Vagina (tissue), 2 donors: Measurements from ENCODE around the gene OR6F1. TPM values are rescaled to one million over a fixed set of nuclear protein-coding genes. Genes with fewer than 3 reads are reported as not detected.
"Not testable (repeated sequence)": the region's sequence is repeated elsewhere in the genome, so short reads cannot be mapped to it uniquely, and the experiment has no call there.

Source experiments
- DNase-seq, 2 donors: peaks; one replicate each; pipeline ENCODE4 v3.0.0-alpha.2; 2017; ENCODE audit errors: extremely low spot score in 2 of 2
- H3K27ac ChIP-seq: fragments of 200-600 bp; sonication (generic); one replicate; pipeline ENCODE4 v1.5.1; 2019
- H3K27me3 ChIP-seq: fragments of 200-600 bp; sonication (generic); one replicate; pipeline ENCODE4 v1.5.1; 2019
- H3K36me3 ChIP-seq, 2 donors: fragments of 200-600 bp; sonication (generic); one replicate each; pipeline ENCODE4 v1.5.1; 2017 to 2019
- H3K4me1 ChIP-seq: fragments of 200-600 bp; sonication (generic); one replicate; pipeline ENCODE4 v1.5.1; 2019
- H3K4me3 ChIP-seq, 2 donors: fragments of 200-600 bp; sonication (generic); 1 replicate in 1 of 2; 2 replicates in 1 of 2; pipeline ENCODE4 v1.5.1; 2016 to 2019
- H3K9me3 ChIP-seq: fragments of 200-600 bp; sonication (generic); one replicate; pipeline ENCODE4 v1.5.1; 2019
- POLR2A ChIP-seq, 2 donors: fragments of 450-650 bp; IDR thresholded peaks; one replicate each; pipeline ENCODE4 v1.6.1; 2017; ENCODE audit warnings: antibody characterized with exemption in 2 of 2, mild to moderate bottlenecking in 2 of 2, moderate library complexity in 2 of 2
- POLR2AphosphoS5 ChIP-seq, 2 donors: sonication (generic); formaldehyde crosslinking; IDR thresholded peaks; one replicate each; pipeline ENCODE4 v1.9.0; 2017; ENCODE audit warnings: antibody characterized with exemption in 2 of 2, mild to moderate bottlenecking in 2 of 2, low read depth in 1 of 2; ENCODE audit not compliant: insufficient read depth in 1 of 2
- intact Hi-C: fragments of 100-400 bp; cut with DNase I; formaldehyde crosslinking; loops from one replicate; pipeline ENCODE4 v1.15.1; 2023
- total RNA-seq: library from RNA; depleted of rRNA; stranded (reverse); fragments of >200 nt; gene quantifications from one replicate; pipeline ENCODE4 v1.2.3, GENCODE V29; 2016
- TF ChIP-seq, protein P1 (sequence below), 3 experiments: fragments of 450-650 bp in 2 of 3; fragments of 200-600 bp in 1 of 3; sonication (generic) in 1 of 3; IDR thresholded peaks; one replicate each; pipeline ENCODE4 v1.5.1; 2017 to 2019; ENCODE audit warnings: antibody characterized with exemption in 3 of 3, mild to moderate bottlenecking in 2 of 3, moderate library complexity in 2 of 3

The OR6F1 gene
- not detected for total RNA-seq

DNA sequence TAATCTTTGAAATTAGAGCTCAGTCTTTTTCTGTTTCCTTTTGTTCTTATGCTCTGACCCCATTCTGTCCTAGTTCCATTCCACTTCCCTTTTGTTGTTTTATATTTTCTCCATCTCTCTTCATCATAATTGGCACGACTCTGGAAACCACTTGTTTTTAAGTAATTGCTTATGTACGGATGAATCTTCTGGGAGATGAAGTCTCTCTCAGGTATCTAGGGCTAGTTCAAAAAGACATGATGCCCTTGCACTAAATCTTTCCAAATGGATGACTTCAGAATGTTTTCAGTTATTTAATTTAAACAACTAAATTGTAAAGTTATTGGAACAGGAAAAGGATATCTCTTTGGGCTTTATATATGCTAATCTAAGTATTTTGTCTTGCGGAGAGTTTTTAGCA lies at the start of gene OR6F1:
TSS of gene OR6F1 (minus strand) at position 101 of the 400 bp plus-strand sequence. CDS start 3,891 bp downstream, outside the sequence.
- no peaks in the 10 kb centered on the region for H3K4me1 ChIP-seq
- H3K4me3 ChIP-seq, result no peak within 1 kb of the TSS
- no peak for TF ChIP-seq POLR2AphosphoS5 (IDR thresholded peaks at IDR 0.05; ENCODE audit: insufficient read depth in 1 of 2, low read depth in 1 of 2)
- TF ChIP-seq POLR2A (IDR thresholded peaks at IDR 0.05), result no peak
- TF ChIP-seq, protein P1, sequence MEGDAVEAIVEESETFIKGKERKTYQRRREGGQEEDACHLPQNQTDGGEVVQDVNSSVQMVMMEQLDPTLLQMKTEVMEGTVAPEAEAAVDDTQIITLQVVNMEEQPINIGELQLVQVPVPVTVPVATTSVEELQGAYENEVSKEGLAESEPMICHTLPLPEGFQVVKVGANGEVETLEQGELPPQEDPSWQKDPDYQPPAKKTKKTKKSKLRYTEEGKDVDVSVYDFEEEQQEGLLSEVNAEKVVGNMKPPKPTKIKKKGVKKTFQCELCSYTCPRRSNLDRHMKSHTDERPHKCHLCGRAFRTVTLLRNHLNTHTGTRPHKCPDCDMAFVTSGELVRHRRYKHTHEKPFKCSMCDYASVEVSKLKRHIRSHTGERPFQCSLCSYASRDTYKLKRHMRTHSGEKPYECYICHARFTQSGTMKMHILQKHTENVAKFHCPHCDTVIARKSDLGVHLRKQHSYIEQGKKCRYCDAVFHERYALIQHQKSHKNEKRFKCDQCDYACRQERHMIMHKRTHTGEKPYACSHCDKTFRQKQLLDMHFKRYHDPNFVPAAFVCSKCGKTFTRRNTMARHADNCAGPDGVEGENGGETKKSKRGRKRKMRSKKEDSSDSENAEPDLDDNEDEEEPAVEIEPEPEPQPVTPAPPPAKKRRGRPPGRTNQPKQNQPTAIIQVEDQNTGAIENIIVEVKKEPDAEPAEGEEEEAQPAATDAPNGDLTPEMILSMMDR (IDR thresholded peaks at IDR 0.05), result no peak
- no peaks in the 10 kb centered on the region for H3K9me3 ChIP-seq
- intact Hi-C loops, result no loop called here
- H3K27me3 ChIP-seq, result no peaks in the 10 kb centered on the region
- H3K27ac ChIP-seq, result no peak within 1 kb of the TSS
- DNase-seq, result no peak
- no peaks in the 10 kb centered on the region for H3K36me3 ChIP-seq

DNA sequence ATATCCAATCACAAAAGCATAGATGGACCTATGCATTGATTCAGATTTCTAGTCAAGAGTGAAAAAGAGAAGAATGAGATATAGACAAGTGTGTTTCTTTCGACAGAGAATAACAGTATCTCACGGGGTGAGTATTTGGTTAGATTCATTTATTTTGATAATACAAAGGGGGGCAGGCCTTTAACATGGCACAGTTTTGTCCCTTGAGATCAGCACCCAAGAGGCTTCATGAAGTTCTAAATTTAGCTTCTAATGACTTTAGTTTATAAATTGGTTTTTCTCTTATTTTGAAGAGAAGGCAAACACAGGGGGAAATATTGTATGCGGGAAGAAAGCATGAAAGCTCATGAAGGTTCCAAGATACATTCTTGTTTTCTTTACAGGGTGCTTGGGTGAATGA lies 44.0 kb upstream of the OR6F1 start, which contains the start of gene OR1C1:
TSS of gene OR1C1 (minus strand) at position 101 of the 400 bp plus-strand sequence. CDS start 2,150 bp downstream, outside the sequence.
- intact Hi-C loops, result no loop called here
- no peaks in the 10 kb centered on the region for H3K36me3 ChIP-seq
- H3K4me3 ChIP-seq, result no peak within 1 kb of the TSS
- no peak for DNase-seq
- H3K27me3 ChIP-seq, result no peaks in the 10 kb centered on the region
- H3K27ac ChIP-seq, result no peak within 1 kb of the TSS
- TF ChIP-seq, protein P1 (IDR thresholded peaks at IDR 0.05), result no peak
- no peak for TF ChIP-seq POLR2AphosphoS5 (IDR thresholded peaks at IDR 0.05; ENCODE audit: insufficient read depth in 1 of 2, low read depth in 1 of 2)
- TF ChIP-seq POLR2A (IDR thresholded peaks at IDR 0.05), result no peak
- no peaks in the 10 kb centered on the region for H3K4me1 ChIP-seq
- H3K9me3 ChIP-seq, result no peaks in the 10 kb centered on the region

DNA sequence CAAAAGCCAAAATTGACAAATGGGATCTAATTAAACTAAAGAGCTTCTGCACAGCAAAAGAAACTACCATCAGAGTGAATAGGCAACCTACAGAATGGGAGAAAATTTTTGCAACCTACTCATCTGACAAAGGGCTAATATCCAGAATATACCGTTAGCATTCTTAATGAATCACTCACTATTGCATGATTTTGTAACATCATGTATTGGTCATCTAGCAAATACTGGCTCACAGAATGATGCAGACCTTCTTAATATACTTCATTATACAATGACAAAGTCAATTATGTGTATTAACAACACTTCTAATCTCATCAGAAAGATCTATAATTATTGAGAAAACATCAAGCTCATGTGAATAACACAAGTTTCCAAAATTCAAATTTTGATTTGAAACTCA lies 37.9 kb upstream of the OR6F1 start:
- H3K4me3 ChIP-seq, intact Hi-C loops, H3K27ac ChIP-seq, DNase-seq, H3K27me3 ChIP-seq, H3K36me3 ChIP-seq, H3K4me1 ChIP-seq, H3K9me3 ChIP-seq: not testable (repeated sequence)

DNA sequence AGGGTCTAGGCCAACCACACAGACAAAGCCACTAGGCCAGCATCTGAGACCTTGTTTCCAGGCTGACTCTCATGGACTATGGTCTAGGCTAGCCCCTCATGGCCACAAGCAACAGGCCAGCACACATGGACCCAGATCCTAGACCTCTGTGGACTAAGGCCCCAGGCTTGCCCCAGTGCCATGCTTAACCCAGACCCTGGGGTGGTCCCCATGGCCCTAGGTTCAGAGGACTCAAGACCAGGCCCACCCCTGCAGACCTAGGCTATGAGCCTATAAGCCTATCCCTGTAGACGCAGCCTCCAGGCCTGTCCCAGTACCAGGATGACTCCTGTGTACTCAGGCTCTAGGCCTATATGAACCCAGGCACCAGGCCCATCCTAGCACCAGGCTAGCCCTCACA lies 33.4 kb upstream of the OR6F1 start:
- Histone ChIP-seq H3K9me3 (no peaks in the 10 kb centered on the region), H3K27ac (no peak overlapping the region), H3K4me3 (no peak overlapping the region), H3K4me1 (no peaks in the 10 kb centered on the region), H3K36me3 (no peaks in the 10 kb centered on the region), H3K27me3 (no peaks in the 10 kb centered on the region)
- TF ChIP-seq POLR2A (IDR thresholded peaks at IDR 0.05) (no peak), POLR2AphosphoS5 (IDR thresholded peaks at IDR 0.05; ENCODE audit: insufficient read depth in 1 of 2, low read depth in 1 of 2) (no peak)
- TF ChIP-seq, protein P1 (IDR thresholded peaks at IDR 0.05), result no peak
- no peak for DNase-seq
- intact Hi-C loops, result no loop called here

DNA sequence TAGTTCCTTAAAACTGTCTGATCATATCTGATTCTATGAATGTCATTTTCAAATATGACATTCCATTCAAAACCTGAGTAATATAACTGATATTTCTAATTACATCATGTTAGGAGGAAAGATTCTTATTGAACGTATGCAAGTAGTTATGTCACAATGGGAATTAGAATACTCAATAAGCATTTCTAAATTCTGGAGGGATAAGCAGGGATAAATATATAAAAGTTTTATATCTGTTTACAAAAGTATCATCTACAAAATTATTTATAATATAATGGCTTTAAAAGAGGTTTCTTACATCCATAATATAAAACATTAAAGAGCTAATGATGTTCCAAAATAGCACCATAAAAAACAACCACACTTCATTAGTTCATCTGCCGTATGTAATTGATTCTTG lies 31.6 kb upstream of the OR6F1 start, which contains the start of gene OR14A2:
TSS of gene OR14A2 (minus strand) at position 101 of the 400 bp plus-strand sequence.
- Histone ChIP-seq H3K9me3 (no peaks in the 10 kb centered on the region), H3K27ac (no peak within 1 kb of the TSS), H3K36me3 (no peaks in the 10 kb centered on the region), H3K4me3 (no peak within 1 kb of the TSS), H3K4me1 (no peaks in the 10 kb centered on the region), H3K27me3 (no peaks in the 10 kb centered on the region)
- intact Hi-C loops, result no loop called here
- no peak for DNase-seq
- TF ChIP-seq, protein P1 (IDR thresholded peaks at IDR 0.05), result no peak
- TF ChIP-seq POLR2AphosphoS5 (IDR thresholded peaks at IDR 0.05; ENCODE audit: insufficient read depth in 1 of 2, low read depth in 1 of 2), result no peak
- TF ChIP-seq POLR2A (IDR thresholded peaks at IDR 0.05), result no peak
